Heart left ventricle (tissue), 13 donors: ENCODE results near the gene MGLL.

ENCODE experiments used
- POLR2A ChIP-seq, 2 donors: fragments of 450-650 bp; IDR thresholded peaks; one replicate each; pipeline ENCODE4 v1.6.1; 2017; ENCODE audit warnings: antibody characterized with exemption in 2 of 2, mild to moderate bottlenecking in 2 of 2, moderate library complexity in 2 of 2
- TF ChIP-seq, protein P1 (sequence below), 12 donors: fragments of 200-600 bp; sonication (generic) in 4 of 12; IDR thresholded peaks; one replicate each; pipeline versions ENCODE4 v1.5.0 to v1.8.0; 2018 to 2022; ENCODE audit warnings: antibody characterized with exemption in 12 of 12, mild to moderate bottlenecking in 5 of 12
- donor health status: ischemic (EF 13 %, LVEDD 7.1; RV severe dilation, severe dysfunction).
- donor health status: DM: no; HTN: yes; CAD: no.
- donor health status: DM: no; HTN: no; CAD: no.
- donor health status: ischemic (EF 25% LVEDD 6.9; RV normal size, moderate dysfunction).
- donor health status: ischemic (EF 25% LVEDD 5.7; RV mildly dilated, moderate dysfunction).
- donor health status: ischemic (EF 35%, LVEDD 5.7; RV mildly dilated, moderate dysfunction).
- donor health status: nonischemic (EF 11% LVEDD 7.7; RV severe dilation, severe dysfunction).
- donor health status: DM: yes; HTN: yes; CAD: no.
- donor health status: PGD.
- donor health status: ischemic (EF 29% LVEDD 5.4; RV normal size, mild dysfunction).
- donor health status: nonischemic (EF 23%, LVEDD 6.1; RV moderate dilation, normal function).

DNA sequence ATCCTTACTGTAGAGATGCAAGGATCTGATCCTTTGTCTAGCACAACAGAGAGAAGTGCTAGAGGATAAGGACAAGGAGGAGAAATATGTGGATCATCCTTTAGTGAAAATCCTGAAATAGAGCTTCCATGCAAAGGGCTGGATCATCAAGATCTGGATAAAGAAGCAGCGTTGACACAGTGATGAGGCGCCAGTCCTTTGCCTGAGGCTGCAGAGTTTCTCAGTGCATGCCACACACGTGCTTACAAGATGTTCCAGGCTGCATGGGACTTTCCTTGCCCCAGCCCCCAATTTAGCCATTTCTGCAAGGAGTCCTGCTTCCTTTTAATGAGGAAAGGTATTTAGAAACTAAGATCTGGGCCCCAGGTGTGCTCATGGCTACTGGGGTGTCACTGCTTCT lies 156.7 kb downstream of the MGLL start:
- TF ChIP-seq, protein P1, sequence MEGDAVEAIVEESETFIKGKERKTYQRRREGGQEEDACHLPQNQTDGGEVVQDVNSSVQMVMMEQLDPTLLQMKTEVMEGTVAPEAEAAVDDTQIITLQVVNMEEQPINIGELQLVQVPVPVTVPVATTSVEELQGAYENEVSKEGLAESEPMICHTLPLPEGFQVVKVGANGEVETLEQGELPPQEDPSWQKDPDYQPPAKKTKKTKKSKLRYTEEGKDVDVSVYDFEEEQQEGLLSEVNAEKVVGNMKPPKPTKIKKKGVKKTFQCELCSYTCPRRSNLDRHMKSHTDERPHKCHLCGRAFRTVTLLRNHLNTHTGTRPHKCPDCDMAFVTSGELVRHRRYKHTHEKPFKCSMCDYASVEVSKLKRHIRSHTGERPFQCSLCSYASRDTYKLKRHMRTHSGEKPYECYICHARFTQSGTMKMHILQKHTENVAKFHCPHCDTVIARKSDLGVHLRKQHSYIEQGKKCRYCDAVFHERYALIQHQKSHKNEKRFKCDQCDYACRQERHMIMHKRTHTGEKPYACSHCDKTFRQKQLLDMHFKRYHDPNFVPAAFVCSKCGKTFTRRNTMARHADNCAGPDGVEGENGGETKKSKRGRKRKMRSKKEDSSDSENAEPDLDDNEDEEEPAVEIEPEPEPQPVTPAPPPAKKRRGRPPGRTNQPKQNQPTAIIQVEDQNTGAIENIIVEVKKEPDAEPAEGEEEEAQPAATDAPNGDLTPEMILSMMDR (IDR thresholded peaks at IDR 0.05), result no peak
- no peak for TF ChIP-seq POLR2A (IDR thresholded peaks at IDR 0.05)
